H1 (cell line): ENCODE data around the gene HCK. TPM values are rescaled to one million over a fixed set of nuclear protein-coding genes. Genes with fewer than 3 reads are reported as not detected.
A peak's percentile ranks its signal among the peaks of the same experiment; 100 is the strongest.

Experiments used
- CTCF ChIA-PET: fragments of 300-600 bp; sonication (Branson Sonifier 250); formaldehyde crosslinking; loops from one replicate; lab custom pipeline; 2021; ENCODE audit not compliant: partially characterized antibody; lab: Charles Lee
- POLR2A ChIA-PET: fragments of 300-600 bp; sonication (Branson Sonifier 250); formaldehyde crosslinking; loops from one replicate; lab custom pipeline; 2021; ENCODE audit warnings: inconsistent platforms; ENCODE audit not compliant: partially characterized antibody; lab: Charles Lee
- DNase-seq, 2 experiments: peaks; one replicate each; pipeline versions ENCODE4 v3.0.0 to v3.0.0-alpha.2; 2010 to 2022; ENCODE audit warnings: low spot score in 2 of 2, low read depth in 1 of 2, mixed read lengths in 1 of 2
- FAIRE-seq: peaks from 2 replicates; lab custom pipeline; 2011; peaks lifted over from hg19 to GRCh38; lab: Jason Lieb, UNC
- H2AFZ ChIP-seq: 2 replicates; pipeline ENCODE4 v1.8.1; 2012; ENCODE audit warnings: low read length, inconsistent platforms
- H2AK5ac ChIP-seq: 2 replicates; pipeline ENCODE4 v1.6.1; 2013; ENCODE audit warnings: low read depth, low read length
- H2BK120ac ChIP-seq: replicated peaks from 2 replicates; pipeline ENCODE3; 2013; ENCODE audit warnings: low read depth, low read length, inconsistent platforms
- H2BK12ac ChIP-seq: 2 replicates; pipeline ENCODE4 v1.6.1; 2013; ENCODE audit warnings: low read depth, low read length
- H2BK15ac ChIP-seq: 2 replicates; pipeline ENCODE4 v1.6.1; 2013; ENCODE audit warnings: low read length
- H2BK20ac ChIP-seq: 2 replicates; pipeline ENCODE4 v1.6.1; 2013; ENCODE audit warnings: low read length
- H2BK5ac ChIP-seq: 2 replicates; pipeline ENCODE4 v1.6.1; 2013; ENCODE audit warnings: low read depth, low read length
- H3K14ac ChIP-seq: 2 replicates; pipeline ENCODE4 v1.6.1; 2013; ENCODE audit warnings: inconsistent platforms; ENCODE audit not compliant: insufficient read length
- H3K18ac ChIP-seq: 2 replicates; pipeline ENCODE4 v1.6.1; 2013; ENCODE audit warnings: low read length; ENCODE audit errors: extremely low read depth
- H3K23ac ChIP-seq: 2 replicates; pipeline ENCODE4 v1.6.1; 2013; ENCODE audit warnings: inconsistent platforms; ENCODE audit not compliant: insufficient read length
- H3K23me2 ChIP-seq: 2 replicates; pipeline ENCODE4 v1.6.1; 2013; ENCODE audit warnings: low read depth, low read length
- H3K27ac ChIP-seq: 2 replicates; pipeline ENCODE4 v1.6.1; 2011; ENCODE audit warnings: low read depth, low read length, inconsistent platforms
- H3K27me3 ChIP-seq, 4 experiments: replicated peaks in 1 of 4; 1 replicate in 1 of 4; 2 replicates in 3 of 4; pipeline versions ENCODE4 v1.6.1 to v1.8.1; 2011 to 2013; ENCODE audit warnings: low read length in 3 of 4, mild to moderate bottlenecking in 3 of 4, inconsistent platforms in 2 of 4, mixed read lengths in 2 of 4, moderate library complexity in 1 of 4; ENCODE audit not compliant: control insufficient read depth in 3 of 4, insufficient read depth in 3 of 4; ENCODE audit errors: extremely low read depth in 1 of 4
- H3K36me3 ChIP-seq, 4 experiments: 2 replicates each; pipeline versions ENCODE4 v1.6.1 to v1.8.1; 2011 to 2013; ENCODE audit warnings: mild to moderate bottlenecking in 4 of 4, low read length in 3 of 4, moderate library complexity in 2 of 4, control low read depth in 1 of 4, inconsistent platforms in 1 of 4; ENCODE audit not compliant: insufficient read depth in 4 of 4, control insufficient read depth in 2 of 4
- H3K4ac ChIP-seq: replicated peaks from 2 replicates; pipeline ENCODE3; 2013; ENCODE audit warnings: low read length, low read depth, mixed read lengths, inconsistent platforms; ENCODE audit not compliant: insufficient read length
- H3K4me1 ChIP-seq, 4 experiments: replicated peaks in 1 of 4; 1 replicate in 1 of 4; 2 replicates in 3 of 4; pipeline versions ENCODE4 v1.6.1 to v1.8.1; 2011 to 2013; ENCODE audit warnings: low read length in 3 of 4, inconsistent platforms in 2 of 4, mixed read lengths in 1 of 4; ENCODE audit not compliant: insufficient read depth in 4 of 4, control insufficient read depth in 3 of 4
- H3K4me2 ChIP-seq, 2 experiments: 2 replicates each; pipeline versions ENCODE4 v1.6.1 to v1.8.1; 2011 to 2013; ENCODE audit warnings: low read depth in 2 of 2, low read length in 2 of 2, control low read depth in 1 of 2, inconsistent platforms in 1 of 2, mild to moderate bottlenecking in 1 of 2; ENCODE audit not compliant: insufficient read depth in 1 of 2
- H3K4me3 ChIP-seq, 4 experiments: fragments of 200-600, 300-600 bp in 1 of 4; sonication (generic), shearing (Covaris generic), sonication (Bioruptor Twin) in 1 of 4; 2 replicates each; pipeline versions ENCODE4 v1.5.1 to v1.8.1; 2011 to 2016; ENCODE audit warnings: low read length in 4 of 4, low read depth in 3 of 4, control low read depth in 2 of 4, inconsistent platforms in 2 of 4, mild to moderate bottlenecking in 2 of 4, mixed read lengths in 1 of 4, moderate library complexity in 1 of 4; ENCODE audit not compliant: insufficient read depth in 2 of 4; ENCODE audit errors: extremely low read depth in 1 of 4
- H3K56ac ChIP-seq: replicated peaks from 2 replicates; pipeline ENCODE3; 2013; ENCODE audit warnings: low read depth, mild to moderate bottlenecking, mixed read lengths, low read length, inconsistent platforms; ENCODE audit not compliant: insufficient read length
- H3K79me1 ChIP-seq: 2 replicates; pipeline ENCODE4 v1.6.1; 2013; ENCODE audit warnings: low read depth, low read length, control low read depth
- H3K79me2 ChIP-seq, 2 experiments: 2 replicates each; pipeline versions ENCODE4 v1.6.1 to v1.8.1; 2012 to 2013; ENCODE audit warnings: low read length in 2 of 2, mild to moderate bottlenecking in 2 of 2, inconsistent platforms in 1 of 2; ENCODE audit not compliant: insufficient read depth in 2 of 2, control insufficient read depth in 1 of 2
- H3K9ac ChIP-seq, 4 experiments: replicated peaks in 1 of 4; 1 replicate in 1 of 4; 2 replicates in 3 of 4; pipeline versions ENCODE4 v1.6.1 to v1.8.1; 2011 to 2013; ENCODE audit warnings: low read depth in 3 of 4, low read length in 3 of 4, control low read depth in 2 of 4, mild to moderate bottlenecking in 2 of 4, moderate library complexity in 2 of 4, inconsistent platforms in 1 of 4; ENCODE audit errors: extremely low read depth in 1 of 4
- H3K9me3 ChIP-seq, 2 experiments: 2 replicates each; pipeline versions ENCODE4 v1.6.1 to v1.8.1; 2012 to 2013; ENCODE audit warnings: mild to moderate bottlenecking in 2 of 2, moderate library complexity in 2 of 2, control low read depth in 1 of 2, inconsistent platforms in 1 of 2, low read depth in 1 of 2, low read length in 1 of 2, mixed read lengths in 1 of 2; ENCODE audit not compliant: insufficient read depth in 2 of 2
- H4K20me1 ChIP-seq, 2 experiments: replicated peaks in 1 of 2; 2 replicates each; pipeline versions ENCODE3 to v1.8.1; 2011 to 2013; ENCODE audit warnings: inconsistent platforms in 2 of 2, low read length in 2 of 2, mild to moderate bottlenecking in 1 of 2; ENCODE audit not compliant: insufficient read depth in 2 of 2, control insufficient read depth in 1 of 2
- H4K5ac ChIP-seq: 2 replicates; pipeline ENCODE4 v1.6.1; 2013; ENCODE audit warnings: low read length, low read depth, mixed read lengths, inconsistent platforms; ENCODE audit not compliant: insufficient read length
- H4K8ac ChIP-seq: 2 replicates; pipeline ENCODE4 v1.8.0; 2013; ENCODE audit warnings: mild to moderate bottlenecking, moderate library complexity, low read length, inconsistent platforms; ENCODE audit not compliant: insufficient read depth; ENCODE audit errors: extremely low read depth
- H4K91ac ChIP-seq: replicated peaks from 2 replicates; pipeline ENCODE3; 2013; ENCODE audit warnings: low read length, mixed read lengths, inconsistent platforms; ENCODE audit not compliant: insufficient read length
- BCL11A ChIP-seq, 2 experiments: IDR thresholded peaks; one replicate each; pipeline ENCODE4 v1.6.1; 2011; ENCODE audit warnings: low read depth in 2 of 2, low read length in 2 of 2, mild to moderate bottlenecking in 2 of 2
- CHD1 ChIP-seq: IDR thresholded peaks from 2 replicates; pipeline ENCODE4 v1.6.1; 2012; ENCODE audit warnings: low read depth, low read length, improper control_type of control experiment
- CHD2 ChIP-seq: IDR thresholded peaks from 2 replicates; pipeline ENCODE4 v1.6.1; 2012; ENCODE audit warnings: low read length, improper control_type of control experiment
- CTBP2 ChIP-seq: IDR thresholded peaks from 2 replicates; pipeline ENCODE4 v1.7.0; 2011; ENCODE audit warnings: borderline replicate concordance, mild to moderate bottlenecking, moderate library complexity, mixed read lengths, low read length; ENCODE audit not compliant: insufficient read depth, insufficient read length
- EGR1 ChIP-seq: IDR thresholded peaks from 2 replicates; pipeline ENCODE4 v1.6.1; 2011; ENCODE audit warnings: low read depth, low read length, borderline replicate concordance
- HDAC2 ChIP-seq, 2 experiments: fragments of 300-600 bp in 1 of 2; sonication (generic) in 1 of 2; IDR thresholded peaks; 2 replicates each; pipeline ENCODE4 v1.6.1; 2011 to 2012; ENCODE audit warnings: low read depth in 2 of 2, low read length in 2 of 2, mild to moderate bottlenecking in 2 of 2, moderate library complexity in 2 of 2, borderline replicate concordance in 1 of 2, inconsistent platforms in 1 of 2
- KDM4A ChIP-seq: IDR thresholded peaks from one replicate; pipeline ENCODE4 v1.7.1; 2012; ENCODE audit warnings: low read depth, mild to moderate bottlenecking, moderate library complexity, low read length, inconsistent platforms; ENCODE audit not compliant: severe bottlenecking
- PHF8 ChIP-seq: fragments of 200-600 bp; sonication (generic); conservative IDR thresholded peaks from 2 replicates; pipeline ENCODE4 v1.7.1; 2012; ENCODE audit warnings: low read depth, mild to moderate bottlenecking, inconsistent platforms, low read length, moderate library complexity
- RXRA ChIP-seq: IDR thresholded peaks from 2 replicates; pipeline ENCODE4 v1.6.1; 2011; ENCODE audit warnings: low read depth, mild to moderate bottlenecking, low read length, moderate library complexity; ENCODE audit not compliant: insufficient read depth
- SP1 ChIP-seq: IDR thresholded peaks from 2 replicates; pipeline ENCODE4 v1.6.1; 2011; ENCODE audit warnings: low read depth, low read length
- YY1 ChIP-seq: IDR thresholded peaks from 2 replicates; pipeline ENCODE4 v1.6.1; 2011; ENCODE audit warnings: low read depth, mild to moderate bottlenecking, low read length
- WGBS, 2 experiments: shearing (Covaris generic) in 1 of 2; methylation state at CpG; one replicate each; pipeline versions ENCODE4 v1.1.6 to v1.1.7; 2013 to 2015; ENCODE audit warnings: low lambda C conversion rate in 2 of 2, mixed read lengths in 2 of 2, inconsistent platforms in 1 of 2, low coverage in 1 of 2, missing lambda C conversion rate in 1 of 2; ENCODE audit not compliant: insufficient replicate concordance in 2 of 2, insufficient coverage in 1 of 2, insufficient read length in 1 of 2; ENCODE audit errors: extremely low coverage in 1 of 2, missing lambda C conversion rate in 1 of 2; 5-methylcytosine and 5-hydroxymethylcytosine counted together
- polyA plus RNA-seq, 7 experiments: library from polyadenylated mRNA; depleted of rRNA in 3 of 7; stranded (reverse) in 5 of 7; unstranded in 2 of 7; fragments of >200 nt in 5 of 7; fragments of 200-250 nt in 2 of 7; gene quantifications; 1 replicate in 5 of 7; 2 replicates in 1 of 7; 4 replicates in 1 of 7; pipeline versions ENCODE4 v1.2.1 to v1.2.3, GENCODE V29; 2011 to 2013; ENCODE audit warnings: missing spikeins in 2 of 7, mixed read lengths in 2 of 7
- total RNA-seq: library from RNA; stranded (reverse); fragmentation: NEBNext Ultra II Directional; extraction: Animal tissue kit (Norgen Biotek cat#: 25700); gene quantifications from 2 replicates; pipeline ENCODE4 v1.2.1, GENCODE V29; 2021

Gene HCK
- total and polyA plus RNA-seq, 2 of the 8 experiments (the other 6 are each of a cell fraction or from before 2014, with no cell fraction given) = 0.37 to 4.3 TPM

- H4K8ac ChIP-seq = no peak overlapping the region
- H4K20me1 ChIP-seq = no peaks in the 10 kb centered on the region
- peak overlapping the region; percentile 63 for H4K91ac ChIP-seq
- H3K36me3 ChIP-seq = no peaks in the 10 kb centered on the region; a peak in 1 of 8 replicates
- no peak overlapping the region for H2BK120ac ChIP-seq
- no peaks in the 10 kb centered on the region for H3K23me2 ChIP-seq
- no peak overlapping the region for H3K4me2 ChIP-seq
- H3K27me3 ChIP-seq = no peaks in the 10 kb centered on the region
- H3K27ac ChIP-seq = no peak overlapping the region
- DNase-seq (no peak), FAIRE-seq (no peak)
- H3K79me2 ChIP-seq = no peaks in the 10 kb centered on the region
- ChIA-PET CTCF (interaction anchor here (0.6 to 11.9 kb wide), 7 partner anchors 13 to 240 kb away, joined by 3 to 176 read pairs (median 3); no protein-coding TSS in a partner anchor), POLR2A (no interaction called here)
- 0 out of 2 replicates have a peak overlapping the region, but pooled peaks have one; percentile 39 for H3K18ac ChIP-seq
- H3K14ac ChIP-seq = no peak overlapping the region
- no peak overlapping the region for H3K4ac ChIP-seq
- no peak overlapping the region; the same call in 1 of the 2 replicates for H2BK5ac ChIP-seq
- no peak overlapping the region for H3K4me3 ChIP-seq
- no peak overlapping the region for H3K23ac ChIP-seq
- TF ChIP-seq KDM4A = no peak
- no peak for TF ChIP-seq HDAC2 (IDR thresholded peaks at IDR 0.05; ENCODE audit: borderline replicate concordance in 1 of 2, low read depth in 2 of 2, low read length in 2 of 2)
- TF ChIP-seq RXRA = no peak
- TF ChIP-seq PHF8 = no peak
- no peak for TF ChIP-seq CHD1
- no peak for TF ChIP-seq YY1
- no peak for TF ChIP-seq EGR1
- TF ChIP-seq BCL11A (IDR thresholded peaks at IDR 0.05; ENCODE audit: low read depth in 2 of 2, low read length in 2 of 2) = no peak
- TF ChIP-seq CHD2 = no peak
- no peak for TF ChIP-seq SP1
- no peak for TF ChIP-seq CTBP2
- H2AFZ ChIP-seq = no peak overlapping the region
- peaks cover 17 to 26% (median 24%) of the 10 kb centered on the region in 4 experiments for H3K4me1 ChIP-seq
- H4K5ac ChIP-seq = no peak overlapping the region
- H2BK20ac ChIP-seq = peak overlapping the region; percentile 8; the same call in 1 of the 2 replicates
- no peak overlapping the region for H3K9ac ChIP-seq
- no peak overlapping the region for H2BK15ac ChIP-seq
- 0 out of 2 replicates have a peak overlapping the region, but pooled peaks have one; percentile 23 for H2BK12ac ChIP-seq
- no peaks in the 10 kb centered on the region for H3K79me1 ChIP-seq
- peaks cover 4 to 7% of the 10 kb centered on the region in 2 experiments; a peak in 3 of 4 replicates for H3K9me3 ChIP-seq
- no peak overlapping the region for H3K56ac ChIP-seq
- WGBS, 2 experiments = 92% methylated on average over 3 of the region's 3 CpGs; no CpG with 5 or more reads in 1 of the 2 experiments
- no peak overlapping the region for H2AK5ac ChIP-seq
Measured at GRCh38 chr20:32087070-32087469, 35.0 kb downstream of the HCK start.
